GM10266 (cell line): Measurements from ENCODE around the gene ENGASE.

Source experiments
- DNase-seq: peaks from one replicate; pipeline ENCODE4 v3.0.0; 2012; ENCODE audit errors: extremely low spot score
- CTCF ChIP-seq: IDR thresholded peaks from 2 replicates; pipeline ENCODE4 v1.5.1; 2012; ENCODE audit warnings: mild to moderate bottlenecking, low read depth; ENCODE audit not compliant: control insufficient read depth, insufficient read depth; ENCODE audit errors: missing control alignments

The ENGASE gene

DNA sequence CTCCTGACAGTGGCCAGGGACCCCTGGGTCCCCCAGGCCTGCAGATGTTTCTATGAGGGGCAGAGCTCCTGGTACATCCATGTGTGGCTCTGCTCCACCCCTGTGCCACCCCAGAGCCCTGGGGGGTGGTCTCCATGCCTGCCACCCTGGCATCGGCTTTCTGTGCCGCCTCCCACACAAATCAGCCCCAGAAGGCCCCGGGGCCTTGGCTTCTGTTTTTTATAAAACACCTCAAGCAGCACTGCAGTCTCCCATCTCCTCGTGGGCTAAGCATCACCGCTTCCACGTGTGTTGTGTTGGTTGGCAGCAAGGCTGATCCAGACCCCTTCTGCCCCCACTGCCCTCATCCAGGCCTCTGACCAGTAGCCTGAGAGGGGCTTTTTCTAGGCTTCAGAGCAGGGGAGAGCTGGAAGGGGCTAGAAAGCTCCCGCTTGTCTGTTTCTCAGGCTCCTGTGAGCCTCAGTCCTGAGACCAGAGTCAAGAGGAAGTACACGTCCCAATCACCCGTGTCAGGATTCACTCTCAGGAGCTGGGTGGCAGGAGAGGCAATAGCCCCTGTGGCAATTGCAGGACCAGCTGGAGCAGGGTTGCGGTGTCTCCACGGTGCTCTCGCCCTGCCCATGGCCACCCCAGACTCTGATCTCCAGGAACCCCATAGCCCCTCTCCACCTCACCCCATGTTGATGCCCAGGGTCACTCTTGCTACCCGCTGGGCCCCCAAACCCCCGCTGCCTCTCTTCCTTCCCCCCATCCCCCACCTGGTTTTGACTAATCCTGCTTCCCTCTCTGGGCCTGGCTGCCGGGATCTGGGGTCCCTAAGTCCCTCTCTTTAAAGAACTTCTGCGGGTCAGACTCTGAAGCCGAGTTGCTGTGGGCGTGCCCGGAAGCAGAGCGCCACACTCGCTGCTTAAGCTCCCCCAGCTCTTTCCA, 25.5 kb upstream of the ENGASE start:
- no peak for TF ChIP-seq CTCF
- no peak for DNase-seq

DNA sequence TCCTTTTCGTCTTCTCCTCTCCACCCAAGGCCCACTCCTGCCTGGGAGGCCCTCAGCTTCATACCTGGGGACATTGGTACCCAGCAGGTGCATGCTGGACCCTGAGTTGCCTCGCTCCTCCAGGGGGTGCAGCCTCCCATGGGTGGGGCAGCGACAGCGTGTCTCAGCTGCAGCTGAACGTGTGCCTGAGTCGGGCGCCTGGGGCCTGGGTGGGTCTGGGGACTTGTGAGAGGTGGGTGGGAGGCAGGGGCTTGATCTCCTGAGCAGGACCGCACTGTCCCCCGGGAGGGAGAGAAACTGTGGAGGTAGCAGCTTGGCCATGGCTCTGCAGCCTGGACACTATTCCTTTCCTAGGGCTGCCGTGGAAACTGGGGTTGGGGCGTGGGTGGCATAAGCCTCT, 24.8 kb upstream of the ENGASE start:
- DNase-seq: no peak
- no peak for TF ChIP-seq CTCF

DNA sequence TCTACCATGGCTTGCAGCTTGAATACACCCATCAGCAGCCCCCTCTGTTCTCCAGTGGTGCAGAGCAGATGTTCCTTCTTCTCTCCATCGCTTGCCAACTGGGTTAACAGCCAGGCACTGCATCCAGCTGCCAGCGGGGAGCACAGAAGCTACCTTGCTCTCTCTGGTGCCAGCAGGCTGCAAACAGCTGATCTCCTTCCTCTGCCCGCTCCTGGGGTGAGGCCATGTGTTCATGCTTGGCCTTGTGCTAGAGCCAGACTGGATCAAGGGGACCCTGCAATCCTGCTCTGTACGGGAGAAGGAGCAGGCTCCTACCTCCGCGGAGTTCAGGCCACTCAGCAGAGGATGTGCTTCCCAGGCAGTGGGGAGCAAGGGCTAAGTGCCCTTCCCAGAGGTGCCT, 24.1 kb upstream of the ENGASE start:
- TF ChIP-seq CTCF: no peak
- no peak for DNase-seq

- TF ChIP-seq CTCF: no peak
- no peak for DNase-seq
Measured at GRCh38 chr17:79051306-79051705, 23.3 kb upstream of the ENGASE start.

GRCh38 chr17:79052131-79052530, 22.5 kb upstream of the ENGASE start:
- no peak for DNase-seq
- TF ChIP-seq CTCF: no peak

GRCh38 chr17:79053251-79053925, 21.2 kb upstream of the ENGASE start:
- no peak for TF ChIP-seq CTCF
- DNase-seq: no peak
